Tibial artery (tissue), 4 donors: Measurements from ENCODE around the gene DRAM1.

Experiments
- DNase-seq, 2 donors: peaks; one replicate each; pipeline ENCODE4 v3.0.0-alpha.2; 2019
- H3K27ac ChIP-seq, 2 donors: fragments of 200-600 bp; sonication (generic) in 1 of 2; 1 replicate in 1 of 2; 2 replicates in 1 of 2; pipeline ENCODE4 v1.5.1; 2018 to 2019; ENCODE audit warnings: mild to moderate bottlenecking in 1 of 2
- H3K27me3 ChIP-seq, 2 donors: fragments of 200-600 bp; sonication (generic) in 1 of 2; one replicate each; pipeline versions ENCODE4 v1.5.1 to v1.6.0; 2016 to 2019
- H3K36me3 ChIP-seq, 3 donors: fragments of 200-600 bp; sonication (generic) in 2 of 3; one replicate each; pipeline ENCODE4 v1.5.1; 2016 to 2019; ENCODE audit warnings: mild to moderate bottlenecking in 2 of 3
- H3K4me1 ChIP-seq, 4 donors: fragments of 200-600 bp; sonication (generic) in 2 of 4; 1 replicate in 3 of 4; 2 replicates in 1 of 4; pipeline ENCODE4 v1.5.1; 2016 to 2019
- H3K4me3 ChIP-seq, 2 donors: fragments of 200-600 bp; sonication (generic) in 1 of 2; 1 replicate in 1 of 2; 2 replicates in 1 of 2; pipeline ENCODE4 v1.5.1; 2018 to 2019; ENCODE audit warnings: mild to moderate bottlenecking in 2 of 2
- H3K9me3 ChIP-seq, 3 donors: fragments of 200-600 bp; sonication (generic) in 1 of 3; one replicate each; pipeline ENCODE4 v1.5.1; 2016 to 2019
- intact Hi-C: fragments of 100-400 bp; cut with DNase I; formaldehyde crosslinking; loops from one replicate; pipeline ENCODE4 v1.15.0; 2023; ENCODE audit warnings: low total_unique reads
- TF ChIP-seq, protein P1 (sequence below), 2 experiments: fragments of 200-600 bp in 1 of 2; fragments of 450-650 bp in 1 of 2; IDR thresholded peaks; one replicate each; pipeline ENCODE4 v1.5.1; 2017 to 2019; ENCODE audit warnings: antibody characterized with exemption in 2 of 2, mild to moderate bottlenecking in 1 of 2, moderate library complexity in 1 of 2

Gene DRAM1

DNA sequence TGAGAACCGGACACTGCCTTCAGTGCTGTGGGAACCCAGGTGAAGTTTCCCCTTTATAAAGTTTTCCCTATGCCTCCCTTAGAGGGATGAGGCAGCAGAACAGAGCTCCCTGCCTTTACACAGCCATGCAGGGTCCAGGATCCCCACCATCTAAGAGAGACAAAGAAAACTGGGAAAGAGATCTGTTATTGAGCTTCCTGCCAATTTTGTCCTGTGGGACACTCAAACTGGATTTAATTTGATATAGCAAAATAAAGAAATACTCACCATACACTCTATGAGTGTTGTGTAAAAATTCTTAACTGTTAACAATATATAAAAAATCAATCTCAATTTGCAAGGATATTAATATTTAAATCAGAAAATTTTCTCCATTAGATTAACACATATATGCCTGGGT is 69.9 kb downstream of the DRAM1 start:
- no peak overlapping the region for H3K4me3 ChIP-seq
- intact Hi-C loops, result no loop called here
- no peak for DNase-seq
- H3K9me3 ChIP-seq, result no peaks in the 10 kb centered on the region
- H3K27me3 ChIP-seq, result no peaks in the 10 kb centered on the region
- H3K27ac ChIP-seq, result no peak overlapping the region
- no peaks in the 10 kb centered on the region for H3K36me3 ChIP-seq
- H3K4me1 ChIP-seq, result no peaks in the 10 kb centered on the region
- TF ChIP-seq, protein P1, sequence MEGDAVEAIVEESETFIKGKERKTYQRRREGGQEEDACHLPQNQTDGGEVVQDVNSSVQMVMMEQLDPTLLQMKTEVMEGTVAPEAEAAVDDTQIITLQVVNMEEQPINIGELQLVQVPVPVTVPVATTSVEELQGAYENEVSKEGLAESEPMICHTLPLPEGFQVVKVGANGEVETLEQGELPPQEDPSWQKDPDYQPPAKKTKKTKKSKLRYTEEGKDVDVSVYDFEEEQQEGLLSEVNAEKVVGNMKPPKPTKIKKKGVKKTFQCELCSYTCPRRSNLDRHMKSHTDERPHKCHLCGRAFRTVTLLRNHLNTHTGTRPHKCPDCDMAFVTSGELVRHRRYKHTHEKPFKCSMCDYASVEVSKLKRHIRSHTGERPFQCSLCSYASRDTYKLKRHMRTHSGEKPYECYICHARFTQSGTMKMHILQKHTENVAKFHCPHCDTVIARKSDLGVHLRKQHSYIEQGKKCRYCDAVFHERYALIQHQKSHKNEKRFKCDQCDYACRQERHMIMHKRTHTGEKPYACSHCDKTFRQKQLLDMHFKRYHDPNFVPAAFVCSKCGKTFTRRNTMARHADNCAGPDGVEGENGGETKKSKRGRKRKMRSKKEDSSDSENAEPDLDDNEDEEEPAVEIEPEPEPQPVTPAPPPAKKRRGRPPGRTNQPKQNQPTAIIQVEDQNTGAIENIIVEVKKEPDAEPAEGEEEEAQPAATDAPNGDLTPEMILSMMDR (IDR thresholded peaks at IDR 0.05), result no peak

- DNase-seq, result no peak
- Histone ChIP-seq H3K36me3 (no peaks in the 10 kb centered on the region), H3K4me3 (no peak overlapping the region), H3K9me3 (no peaks in the 10 kb centered on the region), H3K27ac (no peak overlapping the region), H3K27me3 (no peaks in the 10 kb centered on the region), H3K4me1 (no peaks in the 10 kb centered on the region)
- intact Hi-C loops, result no loop called here
- TF ChIP-seq, protein P1 (IDR thresholded peaks at IDR 0.05), result no peak
Observed at GRCh38 chr12:101948365-101948764, 71.0 kb downstream of the DRAM1 start.

DNA sequence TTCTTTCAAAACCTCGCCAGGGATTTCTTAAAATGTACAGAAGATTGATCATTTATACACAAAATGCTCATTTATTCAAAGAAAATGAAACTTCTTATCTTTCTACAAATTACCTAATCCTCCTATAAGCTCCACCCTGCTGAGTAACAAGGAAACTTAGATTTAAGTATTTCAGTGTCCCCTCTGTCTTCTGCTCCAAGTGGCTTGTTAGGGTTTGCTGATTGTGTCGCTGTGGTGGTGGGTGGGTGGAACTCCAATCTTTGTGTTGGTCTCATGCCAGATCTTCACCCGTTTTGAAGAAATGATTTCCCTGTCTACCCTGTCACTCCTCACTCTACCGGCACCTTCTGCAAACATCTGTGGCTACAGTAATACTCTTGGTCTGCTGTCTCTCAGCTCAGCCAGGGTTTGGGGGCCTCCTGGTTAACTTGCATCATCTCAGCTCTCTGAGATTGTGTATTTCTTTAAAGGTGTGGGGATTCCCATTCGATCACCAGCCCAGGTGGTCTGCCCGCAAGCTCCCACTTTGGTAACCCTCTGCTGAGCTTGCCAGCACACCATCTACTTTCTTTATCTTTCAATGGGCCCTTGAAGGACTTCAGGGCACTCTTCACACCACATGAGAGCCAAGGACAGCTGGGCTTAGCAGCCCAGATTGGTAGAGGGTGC is 73.8 kb downstream of the DRAM1 start:
- Histone ChIP-seq H3K9me3 (no peaks in the 10 kb centered on the region), H3K27ac (no peak overlapping the region), H3K4me3 (no peak overlapping the region), H3K36me3 (no peaks in the 10 kb centered on the region), H3K27me3 (no peaks in the 10 kb centered on the region), H3K4me1 (no peaks in the 10 kb centered on the region)
- intact Hi-C loops, result no loop called here
- TF ChIP-seq, protein P1 (IDR thresholded peaks at IDR 0.05), result no peak
- DNase-seq, result no peak

- no peaks in the 10 kb centered on the region for H3K9me3 ChIP-seq
- H3K4me3 ChIP-seq, result no peak overlapping the region
- H3K36me3 ChIP-seq, result no peaks in the 10 kb centered on the region
- TF ChIP-seq, protein P1 (IDR thresholded peaks at IDR 0.05), result no peak
- H3K27ac ChIP-seq, result no peak overlapping the region
- no peaks in the 10 kb centered on the region for H3K4me1 ChIP-seq
- intact Hi-C loops, result no loop called here
- DNase-seq, result no peak
- no peaks in the 10 kb centered on the region for H3K27me3 ChIP-seq
Observed at GRCh38 chr12:101954113-101954512, 76.7 kb downstream of the DRAM1 start.

DNA sequence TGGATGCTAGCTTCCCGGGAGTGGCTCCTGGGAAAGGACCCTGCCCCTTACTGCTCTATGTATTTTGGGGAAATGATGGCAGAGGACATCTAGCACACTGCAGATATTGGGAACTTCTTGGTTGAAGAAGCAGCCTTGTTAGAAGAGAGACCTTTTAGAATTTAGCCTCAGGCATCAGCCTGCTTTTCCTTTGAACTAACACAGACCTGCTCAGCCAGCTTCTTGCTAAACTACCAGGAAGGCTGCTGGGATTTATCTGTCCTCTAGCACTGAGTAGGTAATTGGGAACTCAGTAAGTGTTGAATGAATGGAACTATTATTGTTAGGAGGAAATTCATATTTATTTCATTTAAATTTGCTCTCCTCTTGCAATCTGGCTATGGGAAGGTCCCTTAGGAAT is 77.3 kb downstream of the DRAM1 start:
- Histone ChIP-seq H3K27me3 (no peaks in the 10 kb centered on the region), H3K4me3 (no peak overlapping the region), H3K4me1 (no peaks in the 10 kb centered on the region), H3K36me3 (no peaks in the 10 kb centered on the region), H3K27ac (no peak overlapping the region), H3K9me3 (peaks cover 0 to 5% (median under 1%) of the 10 kb centered on the region in 3 donors)
- intact Hi-C loops, result no loop called here
- TF ChIP-seq, protein P1 (IDR thresholded peaks at IDR 0.05), result no peak
- no peak for DNase-seq
